Thyroid gland (tissue), 4 donors: ENCODE measurements around the gene WDFY4.

Experiments
- POLR2A ChIP-seq, 2 donors: fragments of 450-650 bp; IDR thresholded peaks; one replicate each; pipeline ENCODE4 v1.6.1; 2017; ENCODE audit warnings: antibody characterized with exemption in 2 of 2, mild to moderate bottlenecking in 2 of 2, moderate library complexity in 1 of 2
- TF ChIP-seq, protein P1 (sequence below), 6 experiments: fragments of 200-600 bp in 3 of 6; fragments of 450-650 bp in 3 of 6; sonication (generic) in 3 of 6; IDR thresholded peaks; one replicate each; pipeline ENCODE4 v1.5.1; 2016 to 2019; ENCODE audit warnings: antibody characterized with exemption in 6 of 6, mild to moderate bottlenecking in 2 of 6, inconsistent platforms in 1 of 6, moderate library complexity in 1 of 6

GRCh38 chr10:48697091-48697490 is 12.4 kb downstream of the WDFY4 start:
- TF ChIP-seq, protein P1, sequence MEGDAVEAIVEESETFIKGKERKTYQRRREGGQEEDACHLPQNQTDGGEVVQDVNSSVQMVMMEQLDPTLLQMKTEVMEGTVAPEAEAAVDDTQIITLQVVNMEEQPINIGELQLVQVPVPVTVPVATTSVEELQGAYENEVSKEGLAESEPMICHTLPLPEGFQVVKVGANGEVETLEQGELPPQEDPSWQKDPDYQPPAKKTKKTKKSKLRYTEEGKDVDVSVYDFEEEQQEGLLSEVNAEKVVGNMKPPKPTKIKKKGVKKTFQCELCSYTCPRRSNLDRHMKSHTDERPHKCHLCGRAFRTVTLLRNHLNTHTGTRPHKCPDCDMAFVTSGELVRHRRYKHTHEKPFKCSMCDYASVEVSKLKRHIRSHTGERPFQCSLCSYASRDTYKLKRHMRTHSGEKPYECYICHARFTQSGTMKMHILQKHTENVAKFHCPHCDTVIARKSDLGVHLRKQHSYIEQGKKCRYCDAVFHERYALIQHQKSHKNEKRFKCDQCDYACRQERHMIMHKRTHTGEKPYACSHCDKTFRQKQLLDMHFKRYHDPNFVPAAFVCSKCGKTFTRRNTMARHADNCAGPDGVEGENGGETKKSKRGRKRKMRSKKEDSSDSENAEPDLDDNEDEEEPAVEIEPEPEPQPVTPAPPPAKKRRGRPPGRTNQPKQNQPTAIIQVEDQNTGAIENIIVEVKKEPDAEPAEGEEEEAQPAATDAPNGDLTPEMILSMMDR (IDR thresholded peaks at IDR 0.05) = no peak
- TF ChIP-seq POLR2A (IDR thresholded peaks at IDR 0.05) = no peak
